Measurements from ENCODE around the gene ADAP2. TPM values are rescaled to one million over a fixed set of nuclear protein-coding genes. Genes with fewer than 3 reads are reported as not detected.

The ADAP2 gene
- total and polyA plus RNA-seq, 9 donors: 3.9 to 7.9 (median 5.9) TPM

DNA sequence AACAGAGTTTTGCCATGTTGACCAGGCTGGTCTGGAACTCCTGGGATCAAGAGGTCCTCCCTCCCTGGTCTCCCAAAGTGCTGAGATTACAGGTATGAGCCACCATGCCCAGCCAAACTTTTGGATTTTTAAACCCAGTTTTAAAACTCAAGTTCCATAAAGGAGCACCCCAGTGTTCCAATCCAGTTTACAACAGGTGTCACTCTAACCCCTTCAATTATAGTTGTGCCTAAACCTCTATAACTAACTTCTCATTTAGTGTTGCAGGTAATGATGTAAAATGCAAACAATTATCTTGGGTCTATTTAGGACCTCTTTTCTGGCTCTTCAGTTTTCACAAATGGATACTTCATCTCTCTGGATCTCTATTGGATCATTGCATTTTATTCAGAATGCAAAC, 7.8 kb upstream of the ADAP2 start:
- no peak overlapping the region for H3K4me3 ChIP-seq (ENCODE audit: low read length)
- DNase-seq: no peak
- no peak overlapping the region for H3K27ac ChIP-seq (ENCODE audit: low read length)
- no peaks in the 10 kb centered on the region for H3K27me3 ChIP-seq (ENCODE audit: control insufficient read depth, insufficient read depth, low read length)
- no peaks in the 10 kb centered on the region for H3K4me1 ChIP-seq (ENCODE audit: control insufficient read depth, insufficient read depth, low read length)
- H3K9me3 ChIP-seq (replicated peaks; ENCODE audit: control insufficient read depth, low read depth, low read length): no peaks in the 10 kb centered on the region
- no peaks in the 10 kb centered on the region for H3K36me3 ChIP-seq (ENCODE audit: control insufficient read depth, insufficient read depth, low read length)

DNA sequence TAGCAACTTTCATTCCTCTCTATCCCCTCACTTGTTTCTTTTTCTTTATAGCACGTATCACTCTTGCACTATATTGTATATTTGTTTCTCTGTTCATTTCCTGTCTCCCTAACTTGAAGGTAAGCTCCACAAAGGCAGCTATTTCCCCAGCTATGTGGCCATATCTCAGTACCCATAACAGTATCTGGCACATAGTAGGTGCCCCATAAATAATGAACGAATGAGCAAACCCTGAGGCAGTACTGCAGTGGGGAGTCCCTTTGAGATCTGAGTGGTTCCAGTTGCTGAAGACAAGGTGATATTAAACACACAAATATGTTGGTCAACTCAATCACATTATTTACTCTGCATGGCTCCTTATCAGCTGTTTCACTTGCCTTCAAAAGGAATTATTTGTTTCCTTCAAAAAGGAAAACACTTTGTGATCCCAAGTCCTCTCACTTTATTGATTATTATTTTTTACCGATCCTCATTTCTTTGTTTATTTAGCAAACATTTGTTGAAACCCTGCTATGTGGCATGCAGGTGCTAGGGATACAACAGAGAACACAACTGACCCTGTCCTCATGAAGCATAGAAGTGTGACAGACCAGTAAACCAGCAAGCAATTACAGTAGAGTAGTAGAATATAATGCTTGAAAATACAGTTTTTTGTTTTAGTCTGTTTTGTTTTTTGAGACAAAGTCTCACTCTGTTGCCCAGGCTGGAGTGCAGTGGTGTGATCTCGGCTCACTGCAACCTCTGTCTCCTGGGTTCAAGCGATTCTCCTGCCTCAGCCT, 5.7 kb upstream of the ADAP2 start:
- peaks cover 11% of the 10 kb centered on the region for H3K27me3 ChIP-seq (ENCODE audit: control insufficient read depth, insufficient read depth, low read length)
- no peak overlapping the region for H3K27ac ChIP-seq (ENCODE audit: low read length)
- WGBS (ENCODE audit: insufficient coverage): no CpG with 5 or more reads among the region's 5 CpGs

GRCh38 chr17:30917050-30917449, 4.7 kb upstream of the ADAP2 start:
- Histone ChIP-seq H3K27me3 (ENCODE audit: control insufficient read depth, insufficient read depth, low read length) (peaks cover 18% of the 10 kb centered on the region), H3K27ac (ENCODE audit: low read length) (no peak overlapping the region), H3K36me3 (ENCODE audit: control insufficient read depth, insufficient read depth, low read length) (no peaks in the 10 kb centered on the region), H3K9me3 (replicated peaks; ENCODE audit: control insufficient read depth, low read depth, low read length) (no peaks in the 10 kb centered on the region), H3K4me1 (ENCODE audit: control insufficient read depth, insufficient read depth, low read length) (peaks cover 4% of the 10 kb centered on the region), H3K4me3 (ENCODE audit: low read length) (no peak overlapping the region)
- no peak for DNase-seq

More for the DNA sequence above, 5.7 kb upstream of the ADAP2 start:
- H3K36me3 ChIP-seq (ENCODE audit: control insufficient read depth, insufficient read depth, low read length): no peaks in the 10 kb centered on the region
- no peaks in the 10 kb centered on the region for H3K9me3 ChIP-seq (replicated peaks; ENCODE audit: control insufficient read depth, low read depth, low read length)
- no peak overlapping the region for H3K4me3 ChIP-seq (ENCODE audit: low read length)
- peaks cover 3% of the 10 kb centered on the region for H3K4me1 ChIP-seq (ENCODE audit: control insufficient read depth, insufficient read depth, low read length)
- no peak for DNase-seq

DNA sequence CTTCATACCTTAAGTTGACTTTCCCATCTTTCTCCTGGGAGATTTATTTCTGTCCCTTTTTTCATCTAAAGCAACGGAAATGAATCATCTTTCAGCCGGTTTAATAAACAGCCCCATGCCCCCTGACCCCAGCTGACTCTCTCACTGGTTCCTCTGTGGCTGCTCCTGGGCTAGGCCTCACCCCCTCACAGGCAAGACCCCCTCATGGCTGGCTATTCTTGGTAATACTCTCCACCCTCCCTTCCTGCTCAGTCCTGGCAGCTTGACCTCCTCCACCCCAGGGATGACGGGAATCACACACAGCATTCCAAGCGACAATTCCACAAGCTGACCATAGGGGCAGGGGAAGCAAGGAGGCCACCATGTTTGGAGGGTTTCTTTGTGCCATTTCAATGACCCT, 1.5 kb upstream of the ADAP2 start:
- H3K27me3 ChIP-seq (ENCODE audit: control insufficient read depth, insufficient read depth, low read length): peaks cover 47% of the 10 kb centered on the region
- peaks cover 11% of the 10 kb centered on the region for H3K4me1 ChIP-seq (ENCODE audit: control insufficient read depth, insufficient read depth, low read length)
- H3K9me3 ChIP-seq (replicated peaks; ENCODE audit: control insufficient read depth, low read depth, low read length): no peaks in the 10 kb centered on the region
- no peaks in the 10 kb centered on the region for H3K36me3 ChIP-seq (ENCODE audit: control insufficient read depth, insufficient read depth, low read length)
- peak overlapping the region; percentile 51 for H3K27ac ChIP-seq (ENCODE audit: low read length)
- WGBS (ENCODE audit: insufficient coverage): 29% methylated on average over 2 of the region's 4 CpGs
- H3K4me3 ChIP-seq (ENCODE audit: low read length): no peak overlapping the region
- DNase-seq: peak; percentile 23

DNA sequence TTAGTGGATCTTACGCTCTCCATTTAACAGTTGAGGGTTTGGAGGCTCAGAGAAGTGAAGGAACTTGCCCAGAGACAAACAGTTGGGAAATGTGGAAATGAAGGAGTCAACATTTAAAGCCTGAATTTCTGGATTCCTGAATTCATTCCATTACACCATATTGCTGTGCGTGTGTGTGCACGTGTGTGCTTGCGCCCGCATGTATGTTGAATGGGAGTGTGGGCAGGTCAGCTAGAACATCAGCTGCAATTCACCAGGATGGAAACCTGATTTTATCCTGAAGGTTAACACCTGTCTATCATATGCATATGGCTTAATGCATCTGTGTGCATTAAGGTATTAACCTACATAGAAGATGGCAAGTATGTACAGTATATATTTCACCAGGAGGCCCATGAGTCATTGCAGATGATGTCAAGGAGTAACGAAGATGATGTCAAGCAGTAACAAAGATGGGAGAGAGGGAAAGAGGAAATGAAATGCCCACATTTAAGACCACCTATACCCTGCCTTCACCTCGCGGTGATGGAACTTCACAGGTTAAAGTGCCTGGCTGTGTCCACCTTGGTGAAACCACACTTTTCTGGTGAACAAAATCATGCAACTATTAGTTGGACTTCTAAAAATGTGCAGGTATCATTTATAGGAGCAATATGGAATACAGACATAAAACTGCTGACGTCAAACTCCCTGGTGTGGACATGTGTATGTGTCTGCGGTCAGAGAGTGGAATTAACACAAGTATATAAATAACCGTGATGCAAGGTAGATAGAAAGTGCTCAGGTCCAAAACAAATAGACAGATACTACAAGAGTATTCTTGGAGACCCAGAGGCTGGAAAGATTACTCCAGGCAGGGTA, 832 bp upstream of the ADAP2 start:
- no CpG with 5 or more reads among the region's 11 CpGs for WGBS (ENCODE audit: insufficient coverage)
- Histone ChIP-seq H3K27ac (ENCODE audit: low read length) (peak overlapping the region; percentile 29), H3K9me3 (replicated peaks; ENCODE audit: control insufficient read depth, low read depth, low read length) (no peaks in the 10 kb centered on the region), H3K36me3 (ENCODE audit: control insufficient read depth, insufficient read depth, low read length) (no peaks in the 10 kb centered on the region), H3K27me3 (ENCODE audit: control insufficient read depth, insufficient read depth, low read length) (peaks cover 51% of the 10 kb centered on the region), H3K4me3 (ENCODE audit: low read length) (no peak overlapping the region), H3K4me1 (ENCODE audit: control insufficient read depth, insufficient read depth, low read length) (peaks cover 11% of the 10 kb centered on the region)
- no peak for DNase-seq

- peaks cover 61% of the 10 kb centered on the region for H3K27me3 ChIP-seq (ENCODE audit: control insufficient read depth, insufficient read depth, low read length)
- peak overlapping the region; percentile 55 for H3K27ac ChIP-seq (ENCODE audit: low read length)
These were observed 688 bp downstream of the ADAP2 start for GRCh38 chr17:30922235-30923030.

GRCh38 chr17:30924341-30924740, 2.6 kb downstream of the ADAP2 start:
- H3K27me3 ChIP-seq (ENCODE audit: control insufficient read depth, insufficient read depth, low read length): peaks cover 61% of the 10 kb centered on the region
- no peaks in the 10 kb centered on the region for H3K9me3 ChIP-seq (replicated peaks; ENCODE audit: control insufficient read depth, low read depth, low read length)
- no peak overlapping the region for H3K4me3 ChIP-seq (ENCODE audit: low read length)
- H3K4me1 ChIP-seq (ENCODE audit: control insufficient read depth, insufficient read depth, low read length): peaks cover 11% of the 10 kb centered on the region
- H3K36me3 ChIP-seq (ENCODE audit: control insufficient read depth, insufficient read depth, low read length): no peaks in the 10 kb centered on the region
- H3K27ac ChIP-seq (ENCODE audit: low read length): no peak overlapping the region
- 48% methylated on average over 2 of the region's 2 CpGs for WGBS (ENCODE audit: insufficient coverage)
- DNase-seq: no peak

More at GRCh38 chr17:30922235-30923030, 688 bp downstream of the ADAP2 start:
- Histone ChIP-seq H3K36me3 (ENCODE audit: control insufficient read depth, insufficient read depth, low read length) (no peaks in the 10 kb centered on the region), H3K4me1 (ENCODE audit: control insufficient read depth, insufficient read depth, low read length) (peaks cover 11% of the 10 kb centered on the region), H3K9me3 (replicated peaks; ENCODE audit: control insufficient read depth, low read depth, low read length) (no peaks in the 10 kb centered on the region), H3K4me3 (ENCODE audit: low read length) (peak overlapping the region; percentile 39)
- WGBS (ENCODE audit: insufficient coverage): under 1% methylated on average over 66 of the region's 66 CpGs
- DNase-seq: peak; percentile 21

DNA sequence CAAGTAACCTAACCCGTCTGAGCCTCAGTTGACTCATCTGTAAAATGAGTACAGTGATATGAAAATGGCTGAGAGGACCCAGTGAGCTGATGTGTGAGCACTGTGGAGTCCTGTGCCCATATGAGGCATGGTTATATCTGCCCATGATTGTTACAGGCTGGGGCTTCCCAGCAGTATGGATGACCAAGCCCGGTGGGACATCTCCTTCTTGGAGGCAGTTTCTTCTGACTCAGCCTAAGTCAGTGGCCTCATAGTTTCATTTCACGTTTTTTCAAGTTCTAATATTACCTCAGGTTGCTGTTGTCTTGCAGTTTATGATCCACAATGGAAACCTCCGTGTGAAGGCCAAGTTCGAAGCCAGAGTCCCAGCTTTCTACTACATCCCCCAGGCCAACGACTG, 4.8 kb downstream of the ADAP2 start:
- no peak for DNase-seq
- WGBS (ENCODE audit: insufficient coverage): 63% methylated on average over 2 of the region's 6 CpGs

DNA sequence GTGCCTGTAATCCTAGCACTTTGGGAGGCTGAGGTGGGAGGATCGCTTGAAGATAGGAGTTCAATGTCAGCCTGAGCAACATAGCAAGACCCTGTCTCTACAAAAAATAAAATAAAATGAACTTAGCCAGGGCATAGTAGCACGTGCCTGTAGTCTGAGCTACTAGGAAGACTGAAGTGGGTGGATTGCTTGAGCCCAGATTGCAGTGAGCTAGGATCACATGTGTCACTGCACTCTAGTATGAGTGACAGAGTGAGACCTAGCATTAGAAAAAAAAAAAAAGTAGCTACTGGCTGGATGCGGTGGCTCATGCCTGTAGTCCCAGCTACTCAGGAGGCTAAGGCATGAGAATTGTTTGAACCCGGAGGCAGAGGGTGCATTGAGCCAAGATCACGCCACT, 6.0 kb downstream of the ADAP2 start:
- no peaks in the 10 kb centered on the region for H3K4me1 ChIP-seq (ENCODE audit: control insufficient read depth, insufficient read depth, low read length)
- DNase-seq: no peak
- no peaks in the 10 kb centered on the region for H3K36me3 ChIP-seq (ENCODE audit: control insufficient read depth, insufficient read depth, low read length)
- WGBS (ENCODE audit: insufficient coverage): 86% methylated on average over 4 of the region's 5 CpGs
- H3K27me3 ChIP-seq (ENCODE audit: control insufficient read depth, insufficient read depth, low read length): peaks cover 36% of the 10 kb centered on the region
- no peak overlapping the region for H3K27ac ChIP-seq (ENCODE audit: low read length)
- H3K9me3 ChIP-seq (replicated peaks; ENCODE audit: control insufficient read depth, low read depth, low read length): no peaks in the 10 kb centered on the region
- no peak overlapping the region for H3K4me3 ChIP-seq (ENCODE audit: low read length)

More for the DNA sequence above, 4.8 kb downstream of the ADAP2 start:
- H3K9me3 ChIP-seq (replicated peaks; ENCODE audit: control insufficient read depth, low read depth, low read length): no peaks in the 10 kb centered on the region
- peaks cover 45% of the 10 kb centered on the region for H3K27me3 ChIP-seq (ENCODE audit: control insufficient read depth, insufficient read depth, low read length)
- peaks cover 7% of the 10 kb centered on the region for H3K4me1 ChIP-seq (ENCODE audit: control insufficient read depth, insufficient read depth, low read length)
- no peak overlapping the region for H3K27ac ChIP-seq (ENCODE audit: low read length)
- no peaks in the 10 kb centered on the region for H3K36me3 ChIP-seq (ENCODE audit: control insufficient read depth, insufficient read depth, low read length)
- no peak overlapping the region for H3K4me3 ChIP-seq (ENCODE audit: low read length)

GRCh38 chr17:30928584-30928983, 6.8 kb downstream of the ADAP2 start:
- Histone ChIP-seq H3K4me1 (ENCODE audit: control insufficient read depth, insufficient read depth, low read length) (no peaks in the 10 kb centered on the region), H3K9me3 (replicated peaks; ENCODE audit: control insufficient read depth, low read depth, low read length) (no peaks in the 10 kb centered on the region), H3K4me3 (ENCODE audit: low read length) (no peak overlapping the region), H3K36me3 (ENCODE audit: control insufficient read depth, insufficient read depth, low read length) (no peaks in the 10 kb centered on the region), H3K27me3 (ENCODE audit: control insufficient read depth, insufficient read depth, low read length) (peaks cover 27% of the 10 kb centered on the region), H3K27ac (ENCODE audit: low read length) (no peak overlapping the region)
- DNase-seq: no peak
- no CpG with 5 or more reads among the region's 3 CpGs for WGBS (ENCODE audit: insufficient coverage)

Data from muscle of leg (tissue), 11 donors.